HG03095 (cell line): ENCODE results near the gene KDM3B.
"Not testable (repeated sequence)": the region's sequence is repeated elsewhere in the genome, so short reads cannot be mapped to it uniquely, and the experiment has no call there.

Experiments
- ATAC-seq: cut with Tn5 transposase; IDR thresholded peaks from one replicate; pipeline ENCODE4 v1.9.1; 2021; ENCODE audit warnings: moderate library complexity; ENCODE audit not compliant: unreplicated experiment

Gene KDM3B

GRCh38 chr5:138389332-138389731 lies 36.8 kb downstream of the KDM3B start:
- no peak for ATAC-seq

DNA sequence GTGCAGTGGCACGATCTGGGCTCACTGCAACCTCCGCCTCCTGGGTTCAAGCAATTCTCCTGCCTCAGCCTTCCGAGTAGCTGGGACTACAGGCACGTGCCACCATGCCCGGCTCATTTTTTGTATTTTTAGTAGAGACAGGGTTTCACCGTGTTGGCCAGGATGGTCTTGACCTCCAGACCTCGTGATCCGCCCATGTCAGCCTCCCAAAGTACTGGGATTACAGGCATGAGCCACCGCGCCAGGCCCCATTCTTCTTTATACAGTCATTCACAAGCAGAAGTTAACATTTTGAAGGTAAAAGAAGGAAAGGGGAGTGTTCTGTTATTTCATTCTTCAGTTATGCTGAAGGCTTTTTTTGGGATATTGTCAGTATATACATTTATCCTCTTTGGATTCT lies 37.4 kb downstream of the KDM3B start:
- not testable (repeated sequence) for ATAC-seq

GRCh38 chr5:138391859-138392386 lies 39.4 kb downstream of the KDM3B start:
- ATAC-seq = no peak

DNA sequence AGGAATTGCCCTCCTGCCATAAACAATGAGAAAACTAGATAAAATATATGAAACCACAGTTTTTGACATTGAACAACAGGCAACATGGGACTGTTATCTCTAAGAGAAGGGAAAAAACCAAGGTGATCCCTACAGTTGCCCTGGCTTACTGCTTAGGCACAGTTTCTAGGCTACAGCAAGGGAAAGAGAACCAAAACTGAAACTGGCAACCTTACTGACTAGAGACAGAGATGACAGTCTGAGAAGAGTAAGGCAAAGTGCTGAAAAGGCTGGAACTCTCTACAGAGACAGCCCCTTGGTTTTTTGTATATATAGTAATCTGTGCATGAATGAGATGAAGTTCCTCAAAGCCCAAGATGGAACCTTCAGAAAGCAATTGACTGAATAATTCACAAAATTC lies 50.2 kb downstream of the KDM3B start:
- ATAC-seq = no peak

DNA sequence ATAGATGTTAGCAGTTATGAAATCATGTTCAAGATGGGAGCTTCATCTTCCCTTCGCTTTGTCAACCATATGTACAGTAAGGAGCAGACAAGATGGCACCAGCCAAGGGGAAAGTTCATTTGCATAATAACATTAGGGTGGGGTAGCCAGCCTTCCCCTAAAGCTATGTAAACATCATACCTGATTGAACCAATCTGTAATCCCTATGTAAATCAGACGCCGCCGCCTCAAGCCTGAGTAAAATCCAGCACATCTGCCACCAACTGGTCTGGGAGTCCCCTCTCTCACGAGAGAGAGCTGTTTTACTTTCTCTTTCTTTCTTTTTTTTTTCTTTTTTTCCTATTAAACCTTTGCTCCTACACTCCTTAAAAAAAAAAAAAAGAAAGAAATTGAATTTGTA lies 55.5 kb downstream of the KDM3B start:
- ATAC-seq = peak; percentile 66

DNA sequence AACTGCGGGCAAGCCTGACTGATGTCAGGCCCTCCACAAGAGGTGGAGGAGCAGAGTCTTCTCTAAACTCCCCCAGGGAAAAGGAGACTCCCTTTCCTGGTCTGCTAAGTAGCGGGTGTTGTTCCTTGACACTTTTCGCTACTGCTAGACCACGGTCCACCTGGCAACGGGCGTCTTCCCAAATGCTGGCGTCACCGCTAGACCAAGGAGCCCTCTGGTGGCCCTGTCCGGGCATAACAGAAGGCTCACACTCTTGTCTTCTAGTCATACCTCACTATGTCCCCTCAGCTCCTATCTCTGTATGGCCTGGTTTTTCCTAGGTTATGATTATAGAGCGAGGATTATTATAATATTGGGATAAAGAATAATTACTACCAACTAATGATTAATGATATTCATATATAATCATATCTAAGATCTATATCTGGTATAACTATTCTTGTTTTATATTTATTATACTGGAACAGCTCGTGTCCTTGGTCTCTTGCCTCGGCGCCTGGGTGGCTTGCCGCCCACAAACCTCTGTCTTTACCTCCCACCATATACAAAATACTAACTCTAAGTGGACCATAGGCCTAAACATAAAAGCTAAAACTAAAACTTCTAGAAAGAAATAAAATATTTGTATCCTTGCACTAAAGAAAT lies 58.6 kb downstream of the KDM3B start:
- not testable (repeated sequence) for ATAC-seq

DNA sequence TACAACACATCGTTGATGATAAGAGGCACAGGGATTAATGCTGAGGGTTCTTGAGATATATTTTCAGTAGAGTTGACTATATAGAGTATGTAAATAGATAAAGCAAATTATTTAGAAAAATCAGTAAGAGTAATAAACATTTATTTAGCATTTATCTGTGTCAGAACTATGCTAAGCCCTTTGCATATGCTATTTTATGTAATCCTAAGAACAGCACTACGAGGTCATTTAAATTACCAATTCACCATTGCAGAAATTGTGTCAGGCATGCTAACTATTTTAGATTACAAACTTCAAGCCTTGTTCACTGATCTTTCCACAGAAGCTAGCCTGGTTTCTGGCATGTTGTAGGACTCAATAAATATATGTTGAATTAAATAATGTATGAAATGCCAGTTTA lies 66.0 kb downstream of the KDM3B start:
- ATAC-seq = no peak

DNA sequence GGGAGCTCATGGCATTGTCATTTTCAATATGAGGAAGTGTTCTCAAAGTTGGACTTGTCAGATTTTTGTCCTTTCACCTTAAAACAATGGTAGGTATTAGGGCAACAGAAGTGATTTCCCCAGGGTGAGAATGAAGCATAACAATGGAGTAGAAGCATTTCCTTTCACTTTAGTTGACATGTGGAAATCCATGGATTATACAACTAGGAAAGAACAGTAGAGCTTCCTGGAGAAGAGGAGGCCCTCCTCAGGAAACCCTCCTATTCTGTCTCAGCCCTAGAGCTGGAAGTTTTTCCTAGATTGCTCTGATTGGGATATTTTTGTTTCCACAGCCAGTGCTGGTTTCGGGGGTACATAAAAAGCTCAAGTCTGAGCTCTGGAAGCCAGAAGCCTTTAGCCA lies 72.6 kb downstream of the KDM3B start:
- ATAC-seq = no peak

- no peak for ATAC-seq
These were observed 83.5 kb downstream of the KDM3B start for GRCh38 chr5:138435943-138436342.

GRCh38 chr5:138438003-138438723 lies 85.7 kb downstream of the KDM3B start:
- ATAC-seq = no peak

DNA sequence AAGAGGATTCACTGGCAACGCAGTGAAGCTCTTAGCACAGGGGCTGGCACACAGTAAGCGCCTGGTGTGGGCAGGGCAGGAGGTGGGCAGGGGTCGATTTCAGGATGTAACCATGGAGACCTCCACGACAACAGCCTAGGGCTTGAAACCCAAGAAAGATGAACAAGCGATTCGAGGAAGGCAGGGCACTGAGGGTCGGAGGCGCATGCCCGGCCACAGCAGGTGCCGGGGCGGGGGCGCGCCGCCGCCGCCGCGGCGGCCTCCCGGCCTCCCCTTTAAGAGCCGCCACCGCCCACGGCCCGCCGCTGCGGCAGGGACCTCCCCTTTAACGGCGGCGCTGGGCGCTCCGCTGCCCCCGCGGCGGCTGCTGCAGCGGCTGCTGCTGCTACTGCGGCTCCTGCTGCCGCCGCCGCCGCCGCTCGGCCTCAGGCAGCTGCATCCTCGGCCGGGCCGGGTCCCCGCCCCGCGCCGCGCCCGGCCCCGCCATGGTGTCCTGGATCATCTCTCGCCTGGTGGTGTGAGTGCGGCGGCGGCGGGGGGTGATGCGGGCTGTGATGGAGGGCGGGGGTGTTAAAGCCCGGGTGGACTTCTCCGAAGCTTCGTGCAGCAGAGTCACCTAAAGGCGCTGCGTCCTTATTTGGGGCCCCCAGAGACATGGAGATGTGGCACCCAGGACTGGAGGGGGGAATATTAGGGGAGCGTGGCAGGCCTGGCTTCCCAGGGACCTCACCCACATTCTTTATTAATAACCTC lies 86.4 kb downstream of the KDM3B start, which contains the start of gene REEP2:
Gene REEP2 (plus strand): TSS at position 334 of the 753 bp plus-strand sequence. CDS start 152 bp downstream, at position 486.
- no peak for ATAC-seq

DNA sequence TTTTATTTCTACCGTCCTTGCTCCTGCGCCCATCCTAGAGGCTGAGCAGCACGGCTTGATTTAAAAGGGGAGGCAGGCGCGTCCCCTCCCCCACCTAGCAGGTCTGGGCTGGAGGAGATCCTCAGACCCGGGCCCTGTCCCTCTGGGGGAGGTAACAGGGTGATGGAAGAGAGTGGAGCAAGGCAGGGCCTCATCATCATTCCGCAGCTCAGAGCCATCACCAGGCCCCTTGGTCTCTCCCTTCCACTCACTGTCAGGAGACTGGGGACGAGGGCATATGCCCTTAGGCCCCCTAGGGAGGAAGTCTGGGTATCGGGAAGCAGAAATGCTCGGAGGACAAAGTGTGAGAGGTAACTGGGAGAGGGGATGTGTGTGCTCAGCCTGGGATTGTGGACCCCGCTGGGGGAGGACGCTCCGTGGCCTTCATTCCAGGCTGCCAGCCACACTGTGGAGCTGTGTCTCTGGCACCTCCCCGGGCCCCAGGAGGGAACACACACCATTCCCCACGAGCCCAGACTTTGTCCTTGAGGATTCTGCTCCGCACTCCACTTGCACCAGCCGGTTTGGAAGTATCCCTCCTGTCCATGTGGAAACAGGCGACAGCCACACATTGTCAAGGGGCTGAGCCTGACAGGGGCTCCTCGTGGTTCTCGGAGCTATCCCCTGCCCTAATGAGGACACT lies 87.1 kb downstream of the KDM3B start:
- ATAC-seq = no peak

GRCh38 chr5:138440159-138441073 lies 87.9 kb downstream of the KDM3B start:
- ATAC-seq = no peak

GRCh38 chr5:138441221-138441620 lies 88.7 kb downstream of the KDM3B start:
- ATAC-seq = no peak

GRCh38 chr5:138444078-138444773 lies 91.7 kb downstream of the KDM3B start:
- ATAC-seq = no peak

DNA sequence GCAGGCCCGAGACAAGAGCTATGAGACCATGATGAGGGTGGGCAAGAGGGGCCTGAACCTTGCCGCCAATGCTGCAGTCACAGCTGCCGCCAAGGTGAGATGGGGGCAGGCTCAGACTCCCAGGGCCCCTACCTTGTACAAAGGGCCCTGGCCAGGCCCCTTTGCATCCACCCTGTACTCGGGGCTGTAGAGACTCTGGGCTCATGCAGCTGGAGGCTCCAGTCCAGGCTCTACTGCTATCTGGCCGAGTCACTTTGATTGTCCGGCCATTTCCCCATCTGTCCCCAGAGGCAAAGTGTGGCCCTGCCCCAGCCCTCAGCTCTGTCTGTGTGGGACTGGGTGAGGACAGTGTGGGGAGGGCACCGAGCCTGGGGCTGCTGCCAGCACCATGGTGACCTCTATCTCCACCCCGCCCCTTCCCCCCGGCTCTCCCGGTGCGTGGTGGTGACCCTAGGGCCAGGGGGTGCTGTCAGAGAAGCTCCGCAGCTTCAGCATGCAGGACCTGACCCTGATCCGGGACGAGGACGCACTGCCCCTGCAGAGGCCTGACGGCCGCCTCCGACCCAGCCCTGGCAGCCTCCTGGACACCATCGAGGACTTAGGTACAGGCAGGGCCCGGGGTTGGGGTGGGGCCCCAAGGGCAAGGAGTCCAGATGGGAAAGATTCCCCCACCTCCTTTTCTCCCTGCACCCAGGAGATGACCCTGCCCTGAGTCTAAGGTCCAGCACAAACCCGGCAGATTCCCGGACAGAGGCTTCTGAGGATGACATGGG lies 92.5 kb downstream of the KDM3B start:
- ATAC-seq = no peak

DNA sequence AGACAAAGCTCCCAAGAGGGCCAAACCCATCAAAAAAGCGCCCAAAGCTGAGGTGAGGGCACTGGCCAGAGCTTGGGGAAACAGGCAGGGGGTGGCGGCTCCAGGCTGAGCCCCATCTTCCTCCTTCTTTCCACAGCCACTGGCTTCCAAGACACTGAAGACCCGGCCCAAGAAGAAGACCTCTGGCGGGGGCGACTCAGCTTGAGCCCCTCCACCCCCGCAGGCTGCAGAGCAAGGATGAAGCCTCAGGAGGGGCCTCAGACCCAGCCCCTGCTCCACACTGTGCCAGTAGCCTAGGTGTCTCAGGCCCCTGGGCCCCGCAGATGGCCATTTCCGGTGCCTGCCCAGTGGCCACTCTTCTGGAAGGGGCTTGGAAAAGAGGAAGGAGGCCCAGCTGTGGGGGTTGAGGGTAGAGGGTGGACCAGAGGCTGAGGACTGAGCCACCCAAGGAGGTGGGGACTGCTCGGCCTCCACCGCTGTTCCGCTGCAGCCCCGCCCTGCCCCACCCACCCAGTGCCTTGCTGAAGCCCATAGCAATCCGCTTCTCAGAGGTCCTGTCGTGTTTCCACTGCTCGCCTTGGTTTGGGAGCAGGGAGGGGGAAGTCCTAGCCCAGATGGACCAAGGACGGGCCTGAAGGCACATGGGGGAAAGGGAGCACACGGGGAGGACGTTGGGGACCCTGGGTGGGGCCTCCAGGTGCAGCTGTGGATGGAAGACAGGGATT lies 93.2 kb downstream of the KDM3B start:
- ATAC-seq = no peak

- no peak for ATAC-seq
These were observed 95.6 kb downstream of the KDM3B start for GRCh38 chr5:138448070-138448469.
